Adrenal gland (tissue), 12 donors: ENCODE measurements around the gene ASTN1. TPM values are rescaled to one million over a fixed set of nuclear protein-coding genes. Genes with fewer than 3 reads are reported as not detected.

Experiments
- DNase-seq, 7 donors: peaks; one replicate each; pipeline ENCODE4 v3.0.0-alpha.2; 2019 to 2020
- H3K27ac ChIP-seq, 5 donors: fragments of 200-600 bp; sonication (generic) in 4 of 5; 1 replicate in 3 of 5; 2 replicates in 2 of 5; pipeline versions ENCODE4 v1.5.1 to v1.8.0; 2016 to 2020; ENCODE audit warnings: mild to moderate bottlenecking in 1 of 5
- H3K27me3 ChIP-seq: fragments of 200-600 bp; 2 replicates; pipeline ENCODE4 v1.8.0; 2021
- H3K36me3 ChIP-seq, 2 donors: fragments of 200-600 bp; replicated peaks in 1 of 2; 1 replicate in 1 of 2; 2 replicates in 1 of 2; pipeline versions ENCODE4 v1.5.1 to v1.8.0; 2018 to 2022
- H3K4me1 ChIP-seq, 2 donors: fragments of 200-600 bp; replicated peaks in 1 of 2; 1 replicate in 1 of 2; 2 replicates in 1 of 2; pipeline versions ENCODE4 v1.5.1 to v1.8.0; 2018 to 2021
- H3K4me3 ChIP-seq, 4 donors: fragments of 200-600 bp; sonication (generic) in 3 of 4; one replicate each; pipeline ENCODE4 v1.5.1; 2016 to 2018
- H3K9me3 ChIP-seq, 3 donors: fragments of 200-600 bp; sonication (generic) in 1 of 3; replicated peaks in 1 of 3; 1 replicate in 2 of 3; 2 replicates in 1 of 3; pipeline versions ENCODE4 v1.5.1 to v1.8.0; 2016 to 2021
- CTCF ChIP-seq, 6 experiments: fragments of 450-650 bp in 4 of 6; fragments of 200-600 bp in 2 of 6; sonication (generic) in 1 of 6; IDR thresholded peaks; 1 replicate in 5 of 6; 2 replicates in 1 of 6; pipeline versions ENCODE4 v1.5.1 to v1.8.0; 2016 to 2021; ENCODE audit warnings: antibody characterized with exemption in 6 of 6, mild to moderate bottlenecking in 2 of 6, moderate library complexity in 1 of 6
- POLR2A ChIP-seq, 2 donors: fragments of 450-650 bp; IDR thresholded peaks; one replicate each; pipeline ENCODE4 v1.6.1; 2017; ENCODE audit warnings: antibody characterized with exemption in 2 of 2, mild to moderate bottlenecking in 2 of 2, moderate library complexity in 1 of 2
- WGBS, 4 donors: extraction: QIAGEN DNeasy Blood & Tissue Kit in 2 of 4; methylation state at CpG; one replicate each; pipeline versions ENCODE4 v1.1.5 to v1.1.7; 2013 to 2017; 5-methylcytosine and 5-hydroxymethylcytosine counted together
- intact Hi-C, 2 donors: fragments of 100-400 bp; cut with DNase I; formaldehyde crosslinking; loops; one replicate each; pipeline versions ENCODE4 v1.14.1 to v1.15.0; 2022 to 2023
- microRNA counts, 2 donors: library from miRNA; unstranded; fragments of <30 nt; microRNA quantifications; one replicate each; lab custom pipeline; 2016
- microRNA-seq, 3 donors: library from miRNA; unstranded; fragments of <30 nt; microRNA quantifications; one replicate each; pipeline ENCODE4, GENCODE V29; 2017 to 2020
- polyA plus RNA-seq, 3 donors: library from polyadenylated mRNA; stranded (reverse); fragments of 200-250 nt in 2 of 3; fragments of 350-450 nt in 1 of 3; fragmentation: Illumina TruSeq in 1 of 3; extraction: RNeasy Lipid Tissue Mini Kit (QIAGEN cat#74804) in 1 of 3; gene quantifications; one replicate each; pipeline ENCODE4 v1.2.3, GENCODE V29; 2013 to 2014
- small RNA-seq, 2 donors: library from RNA; depleted of rRNA; stranded (forward); fragments of <200 nt; gene quantifications; one replicate each; pipeline ENCODE3, GENCODE V24; 2016
- total RNA-seq, 9 donors: library from RNA; depleted of rRNA in 4 of 9; stranded (reverse); fragments of >200 nt in 4 of 9; fragments of 120-200 nt in 1 of 9; fragmentation: NEBNext Ultra II Directional in 1 of 9; extraction: Animal tissue kit (Norgen Biotek cat#: 25700) in 1 of 9; gene quantifications; one replicate each; pipeline versions ENCODE4 v1.1.0 to v1.2.4, GENCODE V29; 2013 to 2023
- donor health status: healthy with polysubstance abuse.
- donor health status: Bipolar disorder and iron deficiency.
- donor health status: DM: yes; HTN: yes; CAD: no.
- donor health status: DM: no; HTN: no; CAD: no.
- donor health status: DM: no; HTN: no; CAD: no.
- donor health status: DM: yes; HTN: yes; CAD: no.

Gene ASTN1
- total and polyA plus RNA-seq, 12 donors: 7.7 to 58.6 (median 40.7) TPM

- intact Hi-C loops: no loop called here
- no peaks in the 10 kb centered on the region for H3K36me3 ChIP-seq
- WGBS, 4 donors: 45 to 58% (median 52%) methylated on average over 4 of the region's 4 CpGs
- no peak overlapping the region for H3K27ac ChIP-seq
- no peaks in the 10 kb centered on the region for H3K4me1 ChIP-seq
- no peaks in the 10 kb centered on the region for H3K27me3 ChIP-seq
- TF ChIP-seq CTCF (IDR thresholded peaks at IDR 0.05) (no peak), POLR2A (IDR thresholded peaks at IDR 0.05) (no peak)
- no peak overlapping the region for H3K4me3 ChIP-seq
- H3K9me3 ChIP-seq: no peaks in the 10 kb centered on the region
- DNase-seq: no peak
Observed at GRCh38 chr1:176811511-176812288, 352.8 kb downstream of the ASTN1 start.

GRCh38 chr1:176809292-176809691 lies 355.2 kb downstream of the ASTN1 start:
- intact Hi-C loops: no loop called here
- 81 to 90% (median 85%) methylated on average over 2 of the region's 2 CpGs for WGBS, 4 donors
- no peak overlapping the region for H3K4me3 ChIP-seq

More at GRCh38 chr1:176809292-176809691, 355.2 kb downstream of the ASTN1 start:
- Histone ChIP-seq H3K9me3 (no peaks in the 10 kb centered on the region), H3K4me1 (no peaks in the 10 kb centered on the region), H3K36me3 (no peaks in the 10 kb centered on the region), H3K27me3 (no peaks in the 10 kb centered on the region), H3K27ac (no peak overlapping the region)
- no peak for TF ChIP-seq CTCF (IDR thresholded peaks at IDR 0.05)
- no peak for TF ChIP-seq POLR2A (IDR thresholded peaks at IDR 0.05)
- no peak for DNase-seq

MicroRNAs encoded within 50 kb of the gene (microRNA counts, 767-probe panel; counts per million panel counts)
- microRNA hsa-miR-488-3p (lab: Ali Mortazavi, UCI): 0 counts per million in 2 donors

Small RNA genes within 50 kb of the gene (microRNA-seq; reads per million reads assigned to microRNA genes)
- gene MIR488: 13.9 to 31.3 (median 16.0) reads per million in 3 donors

Small RNA genes within 50 kb of the gene (small RNA-seq; reads per million reads assigned to genes)
- gene MIR488: 1.8 to 4.5 reads per million in 2 donors

Other genes starting within 250 kb of the ASTN1 start
- 10 to 100 TPM in 6 of 9 donors, 1 to 10 TPM in 3; 5.6 to 28.2 (median 17.1) TPM for gene BRINP2, start 6.2 kb upstream of the ASTN1 start, total RNA-seq
- 10 to 100 TPM; 14.7 to 22.7 (median 15.9) TPM for gene BRINP2, start 6.2 kb upstream of the ASTN1 start, polyA plus RNA-seq